Measurements from ENCODE around the gene NUP42. TPM values are rescaled to one million over a fixed set of nuclear protein-coding genes. Genes with fewer than 3 reads are reported as not detected.

NUP42 gene
- total RNA-seq, 1 donor from 2014 or later: 60.1 TPM

- H3K36me3 ChIP-seq: peaks cover 3% of the 10 kb centered on the region
- H3K4me3 ChIP-seq: no peak overlapping the region
- H3K79me2 ChIP-seq (ENCODE audit: low read depth): no peaks in the 10 kb centered on the region
- H3K36me3 Mint-ChIP-seq: peaks cover 19% of the 10 kb centered on the region
- no peaks in the 10 kb centered on the region for H3K4me1 ChIP-seq
- no peaks in the 10 kb centered on the region for H3K4me1 Mint-ChIP-seq
- no peaks in the 10 kb centered on the region for H3K9me3 Mint-ChIP-seq
- H3K27me3 Mint-ChIP-seq (ENCODE audit: insufficient read depth, low read depth): no peaks in the 10 kb centered on the region
- no peaks in the 10 kb centered on the region for H3K27me3 ChIP-seq
- H3K9me3 ChIP-seq (ENCODE audit: low read depth): no peaks in the 10 kb centered on the region
- TF ChIP-seq CTCF (IDR thresholded peaks at IDR 0.05) (no peak), EZH2phosphoT487 (IDR thresholded peaks at IDR 0.05) (no peak), EZH2 (IDR thresholded peaks at IDR 0.05) (no peak)
- no peak overlapping the region for H3K9ac ChIP-seq
- DNase-seq (ENCODE audit: low spot score): no peak
- no peak overlapping the region for H3K4me3 Mint-ChIP-seq
- no peaks in the 10 kb centered on the region for H4K20me1 ChIP-seq (ENCODE audit: low read depth)
- no peak overlapping the region for H3K27ac Mint-ChIP-seq
- H3K4me2 ChIP-seq: no peak overlapping the region
- no peaks in the 10 kb centered on the region for H3F3A ChIP-seq (ENCODE audit: low read depth)
- H2AFZ ChIP-seq (replicated peaks): no peak overlapping the region
- no peak overlapping the region for H3K27ac ChIP-seq
Measured at GRCh38 chr7:23157679-23158078, 24.2 kb upstream of the NUP42 start.

GRCh38 chr7:23158546-23158945 is 23.3 kb upstream of the NUP42 start:
- H3K4me3 Mint-ChIP-seq: no peak overlapping the region
- no peak for DNase-seq (ENCODE audit: low spot score)
- Histone ChIP-seq H3K9me3 (ENCODE audit: low read depth) (no peaks in the 10 kb centered on the region), H3K4me3 (no peak overlapping the region), H3K4me2 (no peak overlapping the region), H3K36me3 (no peaks in the 10 kb centered on the region), H3K4me1 (no peaks in the 10 kb centered on the region), H4K20me1 (ENCODE audit: low read depth) (no peaks in the 10 kb centered on the region), H3K27me3 (no peaks in the 10 kb centered on the region), H3K27ac (no peak overlapping the region), H3K9ac (no peak overlapping the region), H3F3A (ENCODE audit: low read depth) (no peaks in the 10 kb centered on the region), H3K79me2 (ENCODE audit: low read depth) (no peaks in the 10 kb centered on the region), H2AFZ (replicated peaks) (no peak overlapping the region)
- no peaks in the 10 kb centered on the region for H3K27me3 Mint-ChIP-seq (ENCODE audit: insufficient read depth, low read depth)
- no peaks in the 10 kb centered on the region for H3K9me3 Mint-ChIP-seq
- H3K36me3 Mint-ChIP-seq: peaks cover 16% of the 10 kb centered on the region
- H3K4me1 Mint-ChIP-seq: no peaks in the 10 kb centered on the region
- no peak overlapping the region for H3K27ac Mint-ChIP-seq
- TF ChIP-seq CTCF (IDR thresholded peaks at IDR 0.05) (no peak), EZH2 (IDR thresholded peaks at IDR 0.05) (no peak), EZH2phosphoT487 (IDR thresholded peaks at IDR 0.05) (no peak)

GRCh38 chr7:23161482-23161881 is 20.4 kb upstream of the NUP42 start:
- H3K27me3 Mint-ChIP-seq (ENCODE audit: insufficient read depth, low read depth): no peaks in the 10 kb centered on the region
- no peak overlapping the region for H3K4me3 Mint-ChIP-seq
- peaks cover 8% of the 10 kb centered on the region for H3K36me3 Mint-ChIP-seq
- DNase-seq (ENCODE audit: low spot score): no peak
- no peaks in the 10 kb centered on the region for H3K36me3 ChIP-seq
- no peaks in the 10 kb centered on the region for H4K20me1 ChIP-seq (ENCODE audit: low read depth)
- no peaks in the 10 kb centered on the region for H3K4me1 Mint-ChIP-seq
- H3K4me1 ChIP-seq: no peaks in the 10 kb centered on the region
- TF ChIP-seq CTCF (IDR thresholded peaks at IDR 0.05): no peak
- no peaks in the 10 kb centered on the region for H3K27me3 ChIP-seq
- H3K27ac ChIP-seq: no peak overlapping the region
- H3K4me2 ChIP-seq: no peak overlapping the region
- no peak overlapping the region for H3K27ac Mint-ChIP-seq
- no peaks in the 10 kb centered on the region for H3K9me3 ChIP-seq (ENCODE audit: low read depth)
- no peak overlapping the region for H3K9ac ChIP-seq
- H3K4me3 ChIP-seq: no peak overlapping the region
- H3K9me3 Mint-ChIP-seq: no peaks in the 10 kb centered on the region
- no peak overlapping the region for H2AFZ ChIP-seq (replicated peaks)
- H3F3A ChIP-seq (ENCODE audit: low read depth): no peaks in the 10 kb centered on the region
- H3K79me2 ChIP-seq (ENCODE audit: low read depth): no peaks in the 10 kb centered on the region

- Histone ChIP-seq H2AFZ (replicated peaks) (no peak overlapping the region), H3K4me1 (no peaks in the 10 kb centered on the region), H3K4me3 (no peak overlapping the region), H3K9ac (no peak overlapping the region), H3F3A (ENCODE audit: low read depth) (no peaks in the 10 kb centered on the region), H3K79me2 (ENCODE audit: low read depth) (no peaks in the 10 kb centered on the region), H4K20me1 (ENCODE audit: low read depth) (no peaks in the 10 kb centered on the region), H3K27ac (no peak overlapping the region), H3K36me3 (no peaks in the 10 kb centered on the region), H3K9me3 (ENCODE audit: low read depth) (no peaks in the 10 kb centered on the region), H3K27me3 (no peaks in the 10 kb centered on the region), H3K4me2 (no peak overlapping the region)
- no peak for TF ChIP-seq EZH2 (IDR thresholded peaks at IDR 0.05)
- TF ChIP-seq CTCF (IDR thresholded peaks at IDR 0.05): no peak
- no peak for TF ChIP-seq EZH2phosphoT487 (IDR thresholded peaks at IDR 0.05)
- Mint-ChIP-seq H3K27me3 (ENCODE audit: insufficient read depth, low read depth) (no peaks in the 10 kb centered on the region), H3K4me1 (no peaks in the 10 kb centered on the region), H3K36me3 (no peaks in the 10 kb centered on the region), H3K9me3 (no peaks in the 10 kb centered on the region), H3K4me3 (no peak overlapping the region), H3K27ac (no peak overlapping the region)
- no peak for DNase-seq (ENCODE audit: low spot score)
Measured at GRCh38 chr7:23164846-23165245, 17.0 kb upstream of the NUP42 start.
